HG02981 (cell line): Measurements from ENCODE around the gene PTN.
"Not testable (repeated sequence)": the region's sequence is repeated elsewhere in the genome, so short reads cannot be mapped to it uniquely, and the experiment has no call there.

Experiments
- ATAC-seq: cut with Tn5 transposase; IDR thresholded peaks from one replicate; pipeline ENCODE4 v1.9.1; 2021; ENCODE audit warnings: mild to moderate bottlenecking, moderate library complexity; ENCODE audit not compliant: unreplicated experiment

The PTN gene

GRCh38 chr7:137181619-137182018 is 161.9 kb downstream of the PTN start:
- not testable (repeated sequence) for ATAC-seq
